SW480 (cell line): ENCODE results near the gene PPP1R7.

Experiments used
- DNase-seq: peaks from one replicate; pipeline ENCODE4 v3.0.0-alpha.2; 2016; ENCODE audit warnings: low spot score

The PPP1R7 gene

DNA sequence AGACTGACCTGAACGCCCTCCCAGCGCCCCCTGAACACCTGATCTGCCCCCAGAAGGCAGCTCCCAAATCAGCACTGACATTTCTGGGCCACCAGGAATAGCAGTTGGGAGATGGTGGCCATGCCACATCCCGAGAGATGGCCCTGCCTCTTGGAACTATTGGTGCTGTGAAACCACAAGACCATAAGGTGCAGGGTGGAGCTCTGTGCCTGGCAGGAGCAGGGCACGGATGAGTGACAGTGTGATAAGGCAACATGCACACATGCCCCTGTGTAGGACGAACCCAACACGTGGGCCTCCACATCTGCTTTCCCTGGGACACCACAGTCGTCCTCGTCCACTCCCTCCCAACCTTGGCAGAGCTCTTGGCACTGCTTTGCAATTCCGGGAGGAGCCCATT, 65.2 kb downstream of the PPP1R7 start:
- DNase-seq = peak; percentile 25

DNA sequence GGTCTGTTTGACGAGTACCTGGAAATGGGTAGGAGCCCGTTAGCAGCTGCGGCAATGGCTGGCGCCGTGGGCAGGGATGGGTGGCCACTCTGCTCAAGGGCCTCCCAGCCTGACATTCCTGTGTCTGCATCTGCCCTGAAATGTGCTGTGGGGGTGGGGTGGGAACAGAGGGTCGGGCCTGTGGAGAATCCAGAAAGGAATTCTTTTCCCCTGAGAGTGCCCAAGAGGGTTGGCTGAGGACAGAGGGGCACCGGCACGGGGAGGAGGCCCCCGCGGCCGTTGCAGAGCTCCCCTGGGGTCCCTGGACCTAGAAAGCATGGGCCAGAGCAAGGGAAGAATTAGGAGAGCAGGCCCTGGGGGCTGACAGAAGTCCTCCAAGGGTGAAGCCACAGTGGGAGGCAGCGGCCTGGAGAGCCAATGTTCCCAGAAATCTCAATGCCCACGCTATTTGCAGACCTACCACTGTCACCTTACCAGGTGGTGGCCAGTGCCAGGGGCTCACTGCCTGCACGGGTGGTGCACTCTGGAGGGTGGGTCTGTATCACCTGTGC, 66.0 kb downstream of the PPP1R7 start:
- DNase-seq = no peak

DNA sequence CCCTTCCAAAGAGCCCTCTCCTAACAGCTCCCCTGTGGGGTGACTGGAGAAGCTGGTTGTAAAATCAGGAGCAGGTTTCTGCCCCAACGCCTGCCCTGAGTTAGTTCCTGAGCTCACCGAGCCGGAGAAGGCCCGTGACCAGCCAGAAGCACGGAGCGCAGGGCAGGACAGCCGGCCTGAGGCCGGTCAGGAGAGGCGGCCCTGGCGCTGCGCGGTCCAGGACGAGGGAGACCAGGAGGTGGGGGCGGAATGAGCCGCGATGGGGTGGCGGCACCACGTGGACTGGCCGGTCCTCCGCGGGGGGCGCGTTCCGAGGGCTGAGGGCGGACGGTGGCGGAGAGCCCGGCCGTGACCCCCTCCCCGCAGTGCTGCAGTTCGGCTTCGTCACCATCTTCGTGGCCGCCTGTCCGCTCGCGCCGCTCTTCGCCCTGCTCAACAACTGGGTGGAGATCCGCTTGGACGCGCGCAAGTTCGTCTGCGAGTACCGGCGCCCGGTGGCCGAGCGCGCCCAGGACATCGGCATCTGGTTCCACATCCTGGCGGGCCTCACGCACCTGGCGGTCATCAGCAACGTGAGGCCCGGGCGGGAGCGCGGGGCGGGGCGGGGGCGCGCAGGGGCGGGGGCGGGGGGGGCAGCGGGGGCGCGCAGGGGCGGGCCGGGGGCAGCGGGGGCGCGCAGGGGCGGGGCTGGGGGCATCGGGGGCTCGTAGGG, 67.2 kb downstream of the PPP1R7 start:
- DNase-seq = peak; percentile 81

DNA sequence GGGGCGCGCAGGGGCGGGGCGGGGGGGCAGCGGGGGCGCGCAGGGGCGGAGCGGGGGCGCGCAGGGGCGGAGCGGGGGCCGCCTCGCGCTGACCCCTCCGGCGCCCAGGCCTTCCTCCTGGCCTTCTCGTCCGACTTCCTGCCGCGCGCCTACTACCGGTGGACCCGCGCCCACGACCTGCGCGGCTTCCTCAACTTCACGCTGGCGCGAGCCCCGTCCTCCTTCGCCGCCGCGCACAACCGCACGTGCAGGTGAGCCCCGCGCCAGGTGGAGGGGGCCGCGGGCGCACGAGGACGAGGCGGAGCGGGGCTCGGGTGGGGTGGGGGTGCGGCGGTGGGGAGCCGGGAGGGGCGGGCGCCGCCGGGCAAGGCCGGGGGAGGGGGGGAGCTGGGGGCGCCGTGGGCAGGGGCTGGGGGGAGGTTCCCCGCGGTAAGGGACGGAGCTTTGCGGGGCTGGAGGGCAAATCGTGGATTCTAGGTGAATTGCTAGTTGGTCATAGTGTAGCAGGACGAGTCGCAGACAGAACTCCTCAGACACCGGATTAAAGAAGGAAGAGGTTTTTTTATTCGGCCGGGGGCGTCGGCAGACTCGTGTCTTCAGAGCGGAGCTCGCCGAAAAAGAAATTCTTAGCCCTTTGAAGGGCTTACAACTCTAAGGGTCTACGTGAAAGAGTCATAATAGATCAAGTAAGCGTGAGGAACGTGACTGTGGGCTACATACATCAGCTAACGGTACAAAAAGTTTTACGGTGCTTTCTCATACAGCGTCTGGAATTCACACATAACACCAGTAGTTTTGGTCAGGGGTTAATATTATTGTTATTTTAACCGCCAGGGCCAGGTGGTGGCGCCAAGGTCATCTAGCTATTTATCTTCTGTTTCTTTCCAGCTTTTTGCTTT, 68.1 kb downstream of the PPP1R7 start:
- DNase-seq = peak; percentile 60

DNA sequence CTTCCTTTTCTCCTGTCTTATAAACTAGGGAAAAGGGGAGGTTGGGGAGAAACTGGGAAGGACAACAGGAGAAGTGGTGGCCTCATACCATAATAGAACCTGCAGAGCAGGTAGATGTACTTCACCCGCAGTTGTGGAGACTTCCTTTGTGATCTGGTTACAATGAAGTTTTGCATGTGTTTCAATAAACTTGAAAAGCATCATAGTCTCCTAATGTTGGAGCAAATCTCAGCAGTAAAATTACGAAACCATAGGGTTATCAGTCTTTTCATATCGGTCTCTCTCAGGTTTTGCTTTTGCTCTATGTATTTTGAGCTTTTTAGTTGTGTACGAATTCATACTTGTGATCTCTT, 68.7 kb downstream of the PPP1R7 start:
- no peak for DNase-seq

DNA sequence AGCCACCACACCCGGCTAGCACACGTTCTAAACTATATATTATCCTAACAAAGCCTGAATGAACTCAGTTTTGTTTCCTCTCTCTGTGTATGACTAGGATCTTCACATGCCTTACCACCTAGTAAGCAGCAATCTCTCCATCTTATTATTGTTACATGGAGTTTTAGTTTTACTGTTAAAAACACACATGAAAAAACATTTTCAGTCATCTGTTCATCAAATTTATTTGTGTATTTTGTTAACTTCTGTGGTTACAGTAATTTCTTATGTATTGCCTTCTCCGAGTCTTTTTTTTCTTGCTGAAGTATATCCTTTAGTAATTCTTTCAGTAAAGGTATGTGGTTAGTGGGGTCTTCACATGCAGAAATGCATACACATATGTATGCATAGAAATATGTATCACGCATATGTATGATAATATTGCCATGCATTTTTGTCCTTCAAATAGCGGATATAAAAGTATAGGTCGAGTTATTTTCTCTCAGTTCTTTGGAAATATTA, 69.6 kb downstream of the PPP1R7 start:
- DNase-seq = no peak

DNA sequence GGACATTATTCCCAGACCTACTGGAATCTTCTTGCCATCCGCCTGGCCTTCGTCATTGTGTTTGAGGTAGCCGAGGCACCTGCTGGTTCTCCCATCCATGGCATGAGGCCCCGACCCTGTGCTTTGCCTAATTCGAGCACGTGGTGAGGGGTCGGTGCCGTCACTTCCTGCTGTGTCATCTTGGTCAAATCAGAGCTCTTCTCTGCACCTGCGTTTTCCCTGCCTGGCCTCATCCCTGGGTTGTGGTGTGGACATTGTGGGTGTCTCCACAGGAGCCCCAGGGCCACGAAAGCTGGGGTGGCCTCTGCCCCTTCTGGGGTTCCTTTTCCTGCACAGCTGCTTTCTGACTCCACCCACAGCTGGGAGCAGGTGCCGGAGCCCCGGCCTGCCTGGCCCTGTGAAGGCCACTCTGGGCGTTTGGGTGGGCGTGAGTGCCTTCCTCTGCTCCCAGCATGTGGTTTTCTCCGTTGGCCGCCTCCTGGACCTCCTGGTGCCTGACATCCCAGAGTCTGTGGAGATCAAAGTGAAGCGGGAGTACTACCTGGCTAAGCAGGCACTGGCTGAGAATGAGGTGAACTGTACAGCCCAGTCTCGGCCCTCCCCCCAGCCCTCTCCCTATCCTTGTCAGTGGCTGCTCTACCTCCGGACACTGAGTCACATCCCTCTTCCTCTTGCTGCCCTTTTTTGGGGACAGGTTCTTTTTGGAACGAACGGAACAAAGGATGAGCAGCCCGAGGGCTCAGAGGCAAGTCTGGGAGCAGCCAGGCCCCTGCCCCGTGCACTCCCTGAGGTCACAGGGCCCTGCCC, 73.1 kb downstream of the PPP1R7 start:
- peak; percentile 88 for DNase-seq

DNA sequence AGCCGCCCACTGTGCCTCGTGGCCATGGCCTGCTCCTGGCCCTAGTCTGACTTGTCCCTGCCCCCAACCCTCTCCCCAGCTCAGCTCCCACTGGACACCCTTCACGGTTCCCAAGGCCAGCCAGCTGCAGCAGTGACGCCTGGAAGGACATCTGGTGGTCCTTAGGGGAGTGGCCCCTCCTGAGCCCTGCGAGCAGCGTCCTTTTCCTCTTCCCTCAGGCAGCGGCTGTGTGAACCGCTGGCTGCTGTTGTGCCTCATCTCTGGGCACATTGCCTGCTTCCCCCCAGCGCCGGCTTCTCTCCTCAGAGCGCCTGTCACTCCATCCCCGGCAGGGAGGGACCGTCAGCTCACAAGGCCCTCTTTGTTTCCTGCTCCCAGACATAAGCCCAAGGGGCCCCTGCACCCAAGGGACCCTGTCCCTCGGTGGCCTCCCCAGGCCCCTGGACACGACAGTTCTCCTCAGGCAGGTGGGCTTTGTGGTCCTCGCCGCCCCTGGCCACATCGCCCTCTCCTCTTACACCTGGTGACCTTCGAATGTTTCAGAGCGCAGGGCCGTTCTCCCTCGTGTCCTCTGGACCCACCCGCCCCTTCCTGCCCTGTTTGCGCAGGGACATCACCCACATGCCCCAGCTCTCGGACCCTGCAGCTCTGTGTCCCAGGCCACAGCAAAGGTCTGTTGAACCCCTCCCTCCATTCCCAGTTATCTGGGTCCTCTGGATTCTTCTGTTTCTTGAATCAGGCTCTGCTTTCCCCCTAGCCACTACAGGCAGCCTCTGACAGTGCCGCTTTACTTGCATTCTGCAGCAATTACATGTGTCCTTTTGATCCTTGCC, 74.0 kb downstream of the PPP1R7 start:
- DNase-seq = peak; percentile 28

DNA sequence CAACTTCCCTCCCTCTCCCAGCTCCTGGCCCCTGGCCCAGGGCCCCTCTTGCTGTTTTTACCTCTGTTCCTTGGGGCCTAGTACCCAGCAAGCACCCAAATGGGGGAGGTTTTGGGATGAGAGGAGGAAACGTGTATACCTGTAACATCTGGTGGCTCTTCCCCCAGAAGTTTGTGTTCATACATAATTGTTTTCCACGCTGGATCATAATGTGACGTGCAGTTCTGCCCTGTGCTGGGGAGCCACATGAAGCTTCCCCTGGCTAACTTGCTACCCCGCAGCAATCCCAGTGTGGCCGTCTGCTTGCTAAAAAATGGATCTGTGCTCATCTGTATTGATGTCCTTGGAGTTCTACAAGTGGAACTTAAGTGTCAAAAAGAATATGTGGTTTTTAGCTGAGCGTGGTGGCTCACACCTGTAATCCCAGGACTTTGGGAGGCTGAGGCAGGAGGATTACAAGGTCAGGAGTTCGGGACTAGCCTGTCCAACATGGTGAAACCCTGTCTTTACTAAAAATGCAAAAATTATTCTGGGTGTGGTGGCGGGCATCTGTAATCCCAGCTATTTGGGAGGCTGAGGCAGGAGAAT, 74.7 kb downstream of the PPP1R7 start:
- no peak for DNase-seq

DNA sequence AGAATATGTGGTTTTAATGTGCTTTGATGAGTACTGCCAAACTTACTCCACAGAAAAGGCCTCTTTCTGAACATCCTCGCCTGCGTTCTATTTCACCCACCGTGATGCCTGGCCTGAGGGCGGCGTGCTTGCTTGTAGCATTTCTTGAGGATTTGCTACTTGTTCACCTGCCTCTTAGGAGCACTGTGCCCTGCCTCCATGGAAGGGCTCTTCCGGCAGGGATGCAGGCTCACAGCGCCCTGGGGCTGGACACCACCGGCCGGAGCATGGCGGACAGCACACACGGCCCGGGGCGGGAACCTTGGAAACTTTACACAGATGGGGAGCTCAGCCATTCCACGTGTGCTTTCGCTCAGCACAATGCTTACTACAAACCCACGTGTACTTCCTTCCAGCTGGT, 75.3 kb downstream of the PPP1R7 start:
- no peak for DNase-seq

DNA sequence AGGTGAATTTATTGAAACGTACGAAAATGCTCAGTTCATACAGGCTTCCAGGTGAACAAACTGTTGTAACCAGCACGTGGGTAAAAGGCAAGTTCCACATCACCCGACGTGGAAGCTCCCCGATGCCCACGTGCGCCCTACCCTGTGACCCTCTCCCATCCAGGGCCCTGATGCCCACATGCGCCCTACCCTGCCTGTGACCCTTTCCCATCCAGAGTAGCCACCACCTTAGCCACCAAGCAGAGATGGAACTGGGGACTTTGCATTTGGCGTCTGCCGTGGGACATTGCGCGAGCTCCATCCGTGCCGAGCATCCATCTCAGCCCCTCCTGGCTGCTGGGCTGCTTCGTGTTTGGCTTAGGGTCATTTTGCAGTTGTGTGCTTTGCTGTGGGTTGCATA, 75.7 kb downstream of the PPP1R7 start:
- no peak for DNase-seq

DNA sequence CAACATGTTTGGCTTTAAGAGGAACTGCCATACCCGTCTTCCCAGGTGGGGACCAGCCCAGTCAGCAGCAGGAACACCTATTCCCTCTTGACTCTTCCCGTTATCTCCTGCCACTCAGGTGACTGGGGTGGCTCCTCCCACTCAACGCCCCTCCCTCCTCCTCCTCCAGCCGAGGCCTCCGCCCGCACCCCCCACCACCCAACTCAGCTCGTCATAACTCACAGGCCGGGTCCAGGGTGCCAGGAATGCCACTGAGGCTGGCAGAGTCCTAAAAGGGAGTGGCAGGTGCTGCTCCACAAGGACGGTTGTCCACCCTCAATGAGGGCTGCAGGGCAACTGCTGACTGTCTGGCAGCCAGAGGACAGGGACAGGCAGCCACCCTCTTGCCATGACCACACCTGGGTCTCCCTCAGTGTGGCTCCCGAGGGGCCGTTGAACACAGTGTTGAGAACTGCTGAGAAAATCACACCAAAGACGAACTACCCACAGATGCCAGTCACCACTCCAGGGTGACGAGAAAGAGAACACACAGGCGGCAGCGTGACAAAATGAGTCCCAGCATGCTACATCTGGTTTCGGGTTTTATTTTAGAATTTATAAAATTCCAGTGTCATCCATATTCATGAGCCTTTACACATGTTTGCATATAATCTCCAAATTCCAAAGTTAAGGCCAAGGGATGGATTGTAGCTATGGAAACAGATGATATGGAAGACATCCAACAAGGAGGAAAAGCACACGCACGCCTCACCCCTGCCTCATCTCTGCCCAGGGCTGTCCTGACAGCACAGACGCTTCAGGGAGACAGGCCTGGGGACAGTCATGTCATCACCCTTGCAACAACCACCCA, 76.7 kb downstream of the PPP1R7 start:
- DNase-seq = no peak

DNA sequence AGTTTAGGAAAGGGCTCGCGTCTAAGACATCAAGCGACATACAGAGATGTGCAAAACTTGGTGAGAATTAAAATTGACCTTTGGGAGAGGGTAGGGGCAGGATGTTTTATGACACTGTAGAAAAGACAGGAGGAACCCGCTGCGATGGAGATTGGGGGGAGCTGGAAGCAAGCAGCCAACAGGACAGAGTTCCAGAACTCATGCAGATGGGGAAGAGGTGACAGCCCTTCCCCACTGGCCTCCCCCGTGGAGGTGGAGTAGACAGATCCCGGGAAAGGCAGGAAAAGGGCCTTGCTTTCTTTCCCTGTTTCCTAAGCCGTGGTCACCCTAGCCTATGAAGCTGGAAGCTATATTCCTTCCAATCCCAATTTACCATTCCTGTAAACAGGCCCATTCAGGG, 77.3 kb downstream of the PPP1R7 start:
- DNase-seq = no peak

DNA sequence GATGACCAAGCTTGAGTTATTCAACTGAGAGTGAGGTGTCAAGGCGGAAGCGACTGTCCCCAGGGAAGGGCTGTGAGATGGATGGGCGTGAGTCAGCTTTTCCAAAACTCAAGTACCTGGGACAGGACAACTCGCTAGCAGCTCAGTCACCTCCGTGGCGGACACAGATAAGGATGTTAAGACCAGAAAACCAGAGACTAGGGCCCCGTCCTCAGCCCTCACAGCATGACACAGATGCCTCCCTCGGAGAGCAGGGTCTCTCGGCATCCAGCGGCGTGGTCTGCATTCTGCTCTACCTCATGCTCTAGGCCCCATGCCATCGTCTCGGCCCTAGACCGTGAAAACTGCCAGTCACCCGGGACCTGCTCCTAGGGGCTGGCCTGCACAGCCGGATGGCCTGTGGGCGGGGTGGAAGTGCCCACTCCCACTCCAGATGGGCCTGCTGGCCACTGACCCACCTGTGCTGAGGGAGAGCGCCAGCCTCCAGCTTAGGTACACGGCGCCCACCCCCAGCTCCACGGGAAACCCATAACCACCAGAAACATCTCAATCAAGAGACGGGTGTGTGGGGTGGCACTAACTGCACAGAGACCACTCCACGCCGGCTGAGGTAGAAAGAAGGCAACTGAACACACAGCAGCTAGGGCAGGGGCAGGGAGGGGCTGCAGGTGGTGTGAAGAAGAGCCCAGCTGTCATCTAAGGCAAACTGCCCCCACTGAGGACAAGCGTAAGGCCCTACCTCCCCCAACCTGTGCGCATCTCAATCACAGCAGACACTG, 78.0 kb downstream of the PPP1R7 start:
- no peak for DNase-seq

DNA sequence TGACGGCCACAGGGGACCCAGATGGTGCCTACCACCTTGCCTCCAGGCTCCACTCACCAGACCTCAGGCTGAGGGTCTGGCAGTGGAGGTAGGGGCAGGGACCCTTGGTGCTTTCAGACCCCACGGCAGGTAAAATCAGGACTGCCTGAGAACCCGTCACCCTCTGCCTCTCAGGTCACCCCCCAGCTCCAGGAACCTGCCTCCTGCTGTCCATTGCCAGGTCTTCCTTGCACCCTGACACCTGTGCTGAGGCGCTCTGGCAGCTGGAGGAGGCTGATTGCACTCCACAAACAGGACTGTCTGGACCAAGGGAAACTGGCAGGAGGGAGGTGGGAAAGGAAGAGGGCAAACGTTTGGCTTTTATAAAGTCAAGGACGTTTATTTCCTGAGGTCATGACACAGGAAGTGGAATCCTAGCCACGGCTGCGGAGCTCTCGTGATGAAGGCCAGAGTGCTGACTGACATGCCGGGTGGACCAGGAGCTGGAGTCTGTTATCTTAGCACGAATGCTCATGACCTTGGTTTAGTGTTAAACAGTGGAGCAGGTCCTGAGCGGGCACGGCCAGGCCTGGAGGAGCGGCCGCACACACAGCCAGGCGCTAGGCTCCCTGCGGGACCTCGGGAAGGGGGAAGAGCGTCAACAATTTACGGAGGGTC, 78.7 kb downstream of the PPP1R7 start:
- DNase-seq = no peak

DNA sequence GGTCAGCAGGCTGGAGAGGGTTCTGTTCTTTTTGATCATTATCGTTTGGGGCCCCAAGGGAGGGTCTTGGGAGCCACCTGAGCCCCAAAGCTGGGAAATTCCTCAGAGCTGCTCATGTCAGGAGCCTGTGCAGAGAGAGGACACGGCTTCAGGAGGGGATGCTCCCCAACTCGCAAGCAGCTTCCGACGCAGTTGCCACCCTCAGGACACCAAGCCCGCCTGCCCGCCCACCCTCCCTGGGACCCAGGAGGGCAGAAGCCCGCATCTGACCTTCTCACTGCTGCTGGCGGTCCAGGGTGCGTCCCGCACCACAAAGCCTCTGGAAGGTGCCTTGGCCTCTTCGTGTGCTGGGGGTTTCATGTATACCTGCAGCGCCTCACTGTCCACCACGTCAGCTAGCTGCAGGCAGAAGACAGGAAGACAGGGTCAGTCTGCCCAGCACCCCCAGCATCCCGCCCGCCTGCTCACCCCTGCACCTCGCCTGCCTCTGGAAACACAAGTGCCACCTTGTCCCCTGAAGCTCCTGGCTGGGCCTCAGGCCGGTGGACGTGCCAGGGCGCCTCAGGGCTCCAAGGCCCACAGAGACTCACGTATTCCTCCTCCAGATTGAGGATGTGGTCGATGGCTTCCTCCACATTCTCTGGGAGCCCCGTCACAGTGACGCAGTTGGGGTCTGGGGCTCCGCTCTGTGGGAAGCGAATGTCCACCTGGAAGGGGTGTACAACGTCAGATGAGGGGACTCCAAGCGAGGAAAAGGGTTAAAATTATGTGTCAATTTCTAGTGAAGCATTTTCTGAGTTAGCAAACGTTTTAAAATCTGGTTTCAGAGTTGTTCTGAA, 79.5 kb downstream of the PPP1R7 start:
- no peak for DNase-seq

DNA sequence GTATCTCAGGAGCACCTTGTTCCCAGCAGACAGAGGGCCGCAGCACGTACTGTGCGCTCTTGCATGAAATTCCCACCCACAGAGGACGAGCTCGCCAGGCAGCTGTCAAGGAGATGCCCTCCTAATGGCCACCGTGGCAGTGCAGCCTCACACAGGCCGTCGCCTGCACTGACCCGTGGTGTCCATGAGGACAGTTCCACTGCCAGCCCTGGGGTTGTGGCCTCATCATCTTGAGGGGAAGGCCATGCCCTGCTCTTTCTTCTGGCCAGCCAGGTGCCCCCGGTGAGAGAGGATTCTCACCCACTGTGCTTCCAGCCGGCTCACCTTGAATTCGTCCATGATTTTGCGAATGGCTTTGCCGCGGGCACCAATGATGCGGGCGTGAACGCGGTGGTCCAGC, 80.2 kb downstream of the PPP1R7 start:
- DNase-seq = no peak
